ENCODE data around the gene CHRNA1. TPM values are rescaled to one million over a fixed set of nuclear protein-coding genes. Genes with fewer than 3 reads are reported as not detected.

Gene CHRNA1
- total RNA-seq, 1 donor from 2014 or later = 0.41 TPM

DNA sequence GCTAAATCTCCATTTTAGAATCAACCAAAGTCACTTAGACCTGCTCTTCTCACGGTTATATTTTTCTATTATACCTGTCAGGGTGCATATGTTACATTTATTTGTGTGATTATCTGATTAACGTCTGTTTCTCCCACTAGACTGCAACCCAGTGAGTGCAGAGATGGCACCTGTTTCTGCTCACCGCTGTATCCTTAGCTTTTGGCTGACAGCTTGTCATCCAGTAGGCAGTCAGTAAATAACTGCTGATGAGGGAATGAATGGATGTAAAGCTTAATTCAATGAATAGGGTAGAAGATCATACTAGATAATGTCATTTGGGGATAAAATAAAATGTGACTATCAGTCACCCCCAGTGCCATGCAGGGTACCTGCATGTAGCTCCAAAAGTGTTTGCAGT lies 6.9 kb upstream of the CHRNA1 start:
- DNase-seq (ENCODE audit: low spot score) = no peak
- Mint-ChIP-seq H3K4me3 (ENCODE audit: unreplicated experiment) (no peak overlapping the region), H3K27ac (ENCODE audit: unreplicated experiment) (no peak overlapping the region)

DNA sequence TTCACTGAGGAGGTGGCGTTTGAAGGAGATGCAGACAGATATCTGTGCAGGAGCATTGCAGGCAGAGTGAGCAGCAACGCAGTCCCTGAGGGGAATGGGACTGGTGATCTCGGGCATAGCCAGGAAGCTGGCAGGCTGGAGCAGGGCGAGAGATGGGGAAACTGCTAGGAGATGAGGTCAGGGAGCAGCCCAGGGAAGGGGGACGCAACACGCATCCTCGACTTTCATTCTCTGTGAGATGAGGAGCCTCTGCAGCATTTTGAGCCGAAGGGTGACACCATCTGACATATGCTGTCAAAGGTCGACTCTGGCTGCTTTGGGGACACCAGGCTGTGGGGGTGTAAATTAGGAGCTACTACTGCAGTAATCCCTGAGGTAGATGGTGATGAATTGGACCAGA lies 4.3 kb upstream of the CHRNA1 start:
- Mint-ChIP-seq H3K4me3 (ENCODE audit: unreplicated experiment) (no peak overlapping the region), H3K4me1 (ENCODE audit: unreplicated experiment) (peaks cover 5% of the 10 kb centered on the region), H3K27ac (ENCODE audit: unreplicated experiment) (no peak overlapping the region), H3K9me3 (ENCODE audit: unreplicated experiment) (no peaks in the 10 kb centered on the region), H3K36me3 (ENCODE audit: low read depth, unreplicated experiment) (no peaks in the 10 kb centered on the region), H3K27me3 (ENCODE audit: unreplicated experiment) (no peaks in the 10 kb centered on the region)
- no peak for DNase-seq (ENCODE audit: low spot score)
- TF ChIP-seq, protein P1, sequence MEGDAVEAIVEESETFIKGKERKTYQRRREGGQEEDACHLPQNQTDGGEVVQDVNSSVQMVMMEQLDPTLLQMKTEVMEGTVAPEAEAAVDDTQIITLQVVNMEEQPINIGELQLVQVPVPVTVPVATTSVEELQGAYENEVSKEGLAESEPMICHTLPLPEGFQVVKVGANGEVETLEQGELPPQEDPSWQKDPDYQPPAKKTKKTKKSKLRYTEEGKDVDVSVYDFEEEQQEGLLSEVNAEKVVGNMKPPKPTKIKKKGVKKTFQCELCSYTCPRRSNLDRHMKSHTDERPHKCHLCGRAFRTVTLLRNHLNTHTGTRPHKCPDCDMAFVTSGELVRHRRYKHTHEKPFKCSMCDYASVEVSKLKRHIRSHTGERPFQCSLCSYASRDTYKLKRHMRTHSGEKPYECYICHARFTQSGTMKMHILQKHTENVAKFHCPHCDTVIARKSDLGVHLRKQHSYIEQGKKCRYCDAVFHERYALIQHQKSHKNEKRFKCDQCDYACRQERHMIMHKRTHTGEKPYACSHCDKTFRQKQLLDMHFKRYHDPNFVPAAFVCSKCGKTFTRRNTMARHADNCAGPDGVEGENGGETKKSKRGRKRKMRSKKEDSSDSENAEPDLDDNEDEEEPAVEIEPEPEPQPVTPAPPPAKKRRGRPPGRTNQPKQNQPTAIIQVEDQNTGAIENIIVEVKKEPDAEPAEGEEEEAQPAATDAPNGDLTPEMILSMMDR (IDR thresholded peaks at IDR 0.05; ENCODE audit: unreplicated experiment) = no peak

More for the DNA sequence above, 6.9 kb upstream of the CHRNA1 start:
- H3K27me3 Mint-ChIP-seq (ENCODE audit: unreplicated experiment) = no peaks in the 10 kb centered on the region
- H3K36me3 Mint-ChIP-seq (ENCODE audit: low read depth, unreplicated experiment) = no peaks in the 10 kb centered on the region
- peaks cover 13% of the 10 kb centered on the region for H3K4me1 Mint-ChIP-seq (ENCODE audit: unreplicated experiment)
- H3K9me3 Mint-ChIP-seq (ENCODE audit: unreplicated experiment) = no peaks in the 10 kb centered on the region
- TF ChIP-seq, protein P1 (IDR thresholded peaks at IDR 0.05; ENCODE audit: unreplicated experiment) = no peak

DNA sequence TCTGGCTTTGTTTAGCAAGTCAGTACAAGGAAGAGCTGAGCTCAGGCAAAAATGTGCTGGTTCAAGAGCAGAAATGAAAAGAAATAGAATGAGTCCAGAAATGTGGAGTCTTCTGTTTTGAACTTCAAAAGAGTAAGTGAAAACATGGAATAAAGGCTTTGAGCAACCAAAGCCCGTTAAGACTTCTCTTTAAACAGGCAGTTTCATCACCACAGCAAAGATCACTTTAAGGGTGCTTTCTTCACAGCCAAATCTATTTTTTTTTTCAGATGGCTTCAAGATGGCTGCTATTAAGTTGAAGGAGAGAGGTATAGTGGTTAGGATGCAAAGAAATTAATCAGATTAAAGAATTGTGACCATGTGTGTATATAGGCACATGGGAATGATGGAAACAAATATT lies 2.0 kb upstream of the CHRNA1 start:
- no peaks in the 10 kb centered on the region for H3K27me3 Mint-ChIP-seq (ENCODE audit: unreplicated experiment)
- H3K9me3 Mint-ChIP-seq (ENCODE audit: unreplicated experiment) = no peaks in the 10 kb centered on the region
- peaks cover 4% of the 10 kb centered on the region for H3K4me1 Mint-ChIP-seq (ENCODE audit: unreplicated experiment)
- H3K27ac Mint-ChIP-seq (ENCODE audit: unreplicated experiment) = no peak overlapping the region
- no peak overlapping the region for H3K4me3 Mint-ChIP-seq (ENCODE audit: unreplicated experiment)
- TF ChIP-seq, protein P1 (IDR thresholded peaks at IDR 0.05; ENCODE audit: unreplicated experiment) = no peak
- no peak for DNase-seq (ENCODE audit: low spot score)
- H3K36me3 Mint-ChIP-seq (ENCODE audit: low read depth, unreplicated experiment) = no peaks in the 10 kb centered on the region

GRCh38 chr2:174765576-174765975 lies 1.3 kb upstream of the CHRNA1 start:
- DNase-seq (ENCODE audit: low spot score) = no peak
- Mint-ChIP-seq H3K4me1 (ENCODE audit: unreplicated experiment) (peaks cover 4% of the 10 kb centered on the region), H3K36me3 (ENCODE audit: low read depth, unreplicated experiment) (no peaks in the 10 kb centered on the region), H3K27me3 (ENCODE audit: unreplicated experiment) (no peaks in the 10 kb centered on the region), H3K27ac (ENCODE audit: unreplicated experiment) (no peak overlapping the region), H3K4me3 (ENCODE audit: unreplicated experiment) (no peak overlapping the region), H3K9me3 (ENCODE audit: unreplicated experiment) (no peaks in the 10 kb centered on the region)
- TF ChIP-seq, protein P1 (IDR thresholded peaks at IDR 0.05; ENCODE audit: unreplicated experiment) = no peak

GRCh38 chr2:174763780-174764179 lies 492 bp downstream of the CHRNA1 start:
- Mint-ChIP-seq H3K36me3 (ENCODE audit: low read depth, unreplicated experiment) (no peaks in the 10 kb centered on the region), H3K9me3 (ENCODE audit: unreplicated experiment) (no peaks in the 10 kb centered on the region), H3K4me3 (ENCODE audit: unreplicated experiment) (no peak overlapping the region), H3K27ac (ENCODE audit: unreplicated experiment) (no peak overlapping the region), H3K27me3 (ENCODE audit: unreplicated experiment) (no peaks in the 10 kb centered on the region), H3K4me1 (ENCODE audit: unreplicated experiment) (peaks cover 4% of the 10 kb centered on the region)
- no peak for DNase-seq (ENCODE audit: low spot score)
- TF ChIP-seq, protein P1 (IDR thresholded peaks at IDR 0.05; ENCODE audit: unreplicated experiment) = no peak

All from endothelial cell (in vitro differentiated cells).